ENCODE data around the gene CA12. TPM values are rescaled to one million over a fixed set of nuclear protein-coding genes. Genes with fewer than 3 reads are reported as not detected.

CA12 gene
- total RNA-seq, 1 experiment from 2014 or later, result 2.8 TPM

DNA sequence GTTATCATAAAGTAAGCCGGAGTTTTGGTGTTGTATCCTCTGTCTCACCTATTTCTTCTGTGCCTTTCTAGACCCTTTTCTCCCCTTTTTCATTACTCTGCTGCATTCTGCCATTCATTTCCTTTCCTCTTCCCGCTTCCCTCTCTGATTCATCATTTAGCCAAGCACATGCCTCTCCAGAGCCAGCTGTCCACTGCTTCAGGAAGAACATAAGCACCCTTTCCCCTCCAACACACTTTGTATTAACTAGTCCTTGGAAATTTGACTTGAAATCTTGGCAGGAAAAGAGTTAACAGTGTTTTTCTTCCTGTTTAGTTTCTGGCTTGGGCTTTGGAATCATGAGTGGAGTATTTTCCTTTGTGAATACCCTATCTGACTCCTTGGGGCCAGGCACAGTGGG, 94.5 kb downstream of the CA12 start:
- Mint-ChIP-seq H3K27ac (peak overlapping the region; percentile 24; the same call in 1 of the 2 replicates), H3K4me3 (no peak overlapping the region), H3K36me3 (no peaks in the 10 kb centered on the region; the same call in 1 of the 2 replicates), H3K9me3 (no peaks in the 10 kb centered on the region), H3K4me1 (peaks cover 9% of the 10 kb centered on the region), H3K27me3 (ENCODE audit: low read depth) (no peaks in the 10 kb centered on the region)
- CTCF ChIA-PET, result interaction anchor here (2.4 kb wide), 1 partner anchor 109 kb away, joined by 5 read pairs; no protein-coding TSS in a partner anchor
- DNase-seq (ENCODE audit: low spot score) (no peak), ATAC-seq (no peak)
- no peak for TF ChIP-seq ZNF317 (CRISPR knock-in tag; IDR thresholded peaks at IDR 0.05; ENCODE audit: borderline replicate concordance, low read depth)
- no peak for TF ChIP-seq TP53 (CRISPR knock-in tag; IDR thresholded peaks at IDR 0.05)
- no peak for TF ChIP-seq SP1 (CRISPR knock-in tag; conservative IDR thresholded peaks at IDR 0.05)
- TF ChIP-seq JAZF1 (CRISPR knock-in tag; IDR thresholded peaks at IDR 0.05), result no peak
- no peak for TF ChIP-seq CREB1 (CRISPR knock-in tag; IDR thresholded peaks at IDR 0.05)
- POLR2A ChIA-PET, result no interaction called here

DNA sequence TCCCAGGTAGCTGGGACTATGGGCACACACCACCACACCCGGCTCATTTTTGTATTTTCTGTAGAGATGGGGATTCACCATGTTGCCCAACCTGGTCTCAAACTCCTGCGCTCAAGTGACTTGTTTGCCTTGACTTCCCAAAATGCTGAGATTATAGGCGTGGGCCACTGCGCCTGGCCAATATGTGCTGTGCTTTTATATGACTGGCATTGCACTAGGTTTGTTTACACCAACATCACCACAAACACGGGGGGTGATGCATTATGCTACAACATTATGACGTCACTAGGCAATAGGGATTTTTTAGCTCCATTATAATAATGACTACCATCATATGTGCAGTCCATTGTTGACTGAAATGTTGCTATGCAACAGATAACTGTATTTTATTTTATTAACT, 97.3 kb downstream of the CA12 start:
- Mint-ChIP-seq H3K9me3 (no peaks in the 10 kb centered on the region), H3K27ac (no peak overlapping the region), H3K27me3 (ENCODE audit: low read depth) (no peaks in the 10 kb centered on the region; the same call in 1 of the 2 replicates), H3K4me3 (no peak overlapping the region), H3K4me1 (no peaks in the 10 kb centered on the region), H3K36me3 (peaks cover 5% of the 10 kb centered on the region; the same call in 1 of the 2 replicates)
- TF ChIP-seq GABPB1 (CRISPR knock-in tag; IDR thresholded peaks at IDR 0.05) (no peak), NFYB (CRISPR knock-in tag; conservative IDR thresholded peaks at IDR 0.05; ENCODE audit: low read depth) (no peak), FOXK1 (CRISPR knock-in tag; IDR thresholded peaks at IDR 0.05) (no peak), SMAD4 (CRISPR knock-in tag; IDR thresholded peaks at IDR 0.05) (no peak), MXD4 (CRISPR knock-in tag; IDR thresholded peaks at IDR 0.05; ENCODE audit: borderline replicate concordance) (no peak), FOXP1 (CRISPR knock-in tag; IDR thresholded peaks at IDR 0.05; ENCODE audit: borderline replicate concordance) (no peak), ZNF671 (CRISPR knock-in tag; IDR thresholded peaks at IDR 0.05) (no peak)
- TF ChIP-seq, protein P1, sequence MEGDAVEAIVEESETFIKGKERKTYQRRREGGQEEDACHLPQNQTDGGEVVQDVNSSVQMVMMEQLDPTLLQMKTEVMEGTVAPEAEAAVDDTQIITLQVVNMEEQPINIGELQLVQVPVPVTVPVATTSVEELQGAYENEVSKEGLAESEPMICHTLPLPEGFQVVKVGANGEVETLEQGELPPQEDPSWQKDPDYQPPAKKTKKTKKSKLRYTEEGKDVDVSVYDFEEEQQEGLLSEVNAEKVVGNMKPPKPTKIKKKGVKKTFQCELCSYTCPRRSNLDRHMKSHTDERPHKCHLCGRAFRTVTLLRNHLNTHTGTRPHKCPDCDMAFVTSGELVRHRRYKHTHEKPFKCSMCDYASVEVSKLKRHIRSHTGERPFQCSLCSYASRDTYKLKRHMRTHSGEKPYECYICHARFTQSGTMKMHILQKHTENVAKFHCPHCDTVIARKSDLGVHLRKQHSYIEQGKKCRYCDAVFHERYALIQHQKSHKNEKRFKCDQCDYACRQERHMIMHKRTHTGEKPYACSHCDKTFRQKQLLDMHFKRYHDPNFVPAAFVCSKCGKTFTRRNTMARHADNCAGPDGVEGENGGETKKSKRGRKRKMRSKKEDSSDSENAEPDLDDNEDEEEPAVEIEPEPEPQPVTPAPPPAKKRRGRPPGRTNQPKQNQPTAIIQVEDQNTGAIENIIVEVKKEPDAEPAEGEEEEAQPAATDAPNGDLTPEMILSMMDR (IDR thresholded peaks at IDR 0.05), result no peak
- TF ChIP-seq, protein P2, sequence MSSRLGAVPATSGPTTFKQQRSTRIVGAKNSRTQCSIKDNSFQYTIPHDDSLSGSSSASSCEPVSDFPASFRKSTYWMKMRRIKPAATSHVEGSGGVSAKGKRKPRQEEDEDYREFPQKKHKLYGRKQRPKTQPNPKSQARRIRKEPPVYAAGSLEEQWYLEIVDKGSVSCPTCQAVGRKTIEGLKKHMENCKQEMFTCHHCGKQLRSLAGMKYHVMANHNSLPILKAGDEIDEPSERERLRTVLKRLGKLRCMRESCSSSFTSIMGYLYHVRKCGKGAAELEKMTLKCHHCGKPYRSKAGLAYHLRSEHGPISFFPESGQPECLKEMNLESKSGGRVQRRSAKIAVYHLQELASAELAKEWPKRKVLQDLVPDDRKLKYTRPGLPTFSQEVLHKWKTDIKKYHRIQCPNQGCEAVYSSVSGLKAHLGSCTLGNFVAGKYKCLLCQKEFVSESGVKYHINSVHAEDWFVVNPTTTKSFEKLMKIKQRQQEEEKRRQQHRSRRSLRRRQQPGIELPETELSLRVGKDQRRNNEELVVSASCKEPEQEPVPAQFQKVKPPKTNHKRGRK (CRISPR knock-in tag; IDR thresholded peaks at IDR 0.05; ENCODE audit: borderline replicate concordance), result no peak
- TF ChIP-seq, protein P3, sequence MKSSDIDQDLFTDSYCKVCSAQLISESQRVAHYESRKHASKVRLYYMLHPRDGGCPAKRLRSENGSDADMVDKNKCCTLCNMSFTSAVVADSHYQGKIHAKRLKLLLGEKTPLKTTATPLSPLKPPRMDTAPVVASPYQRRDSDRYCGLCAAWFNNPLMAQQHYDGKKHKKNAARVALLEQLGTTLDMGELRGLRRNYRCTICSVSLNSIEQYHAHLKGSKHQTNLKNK (CRISPR knock-in tag; IDR thresholded peaks at IDR 0.05), result no peak
- POLR2A ChIA-PET, result no interaction called here
- CTCF ChIA-PET, result no interaction called here
- DNase-seq (ENCODE audit: low spot score) (no peak), ATAC-seq (no peak)

DNA sequence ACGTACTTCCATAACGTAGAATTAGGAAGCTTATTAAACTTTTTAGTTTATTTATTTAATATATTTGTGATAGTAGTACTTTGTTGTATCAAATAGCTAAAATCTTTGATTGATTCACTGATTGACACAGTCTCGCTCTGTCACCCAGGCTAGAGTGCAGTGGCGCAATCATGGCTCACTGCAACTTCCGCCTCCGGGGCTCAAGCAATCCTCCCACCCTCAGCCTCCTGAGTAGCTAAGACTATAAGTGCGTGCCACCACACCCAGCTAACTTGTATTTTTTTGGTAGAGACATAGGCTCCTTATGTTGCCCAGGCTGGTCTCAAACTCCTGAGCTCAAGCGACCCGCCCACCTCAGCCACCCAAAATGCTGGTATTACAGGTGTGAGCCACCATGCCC, 98.5 kb downstream of the CA12 start:
- peaks cover 6% of the 10 kb centered on the region; the same call in 1 of the 2 replicates for H3K36me3 Mint-ChIP-seq
- DNase-seq (ENCODE audit: low spot score) (no peak), ATAC-seq (no peak)
- ChIA-PET CTCF (interaction anchor here (0.9 kb wide), 1 partner anchor 120 kb away, joined by 3 read pairs; no protein-coding TSS in a partner anchor), POLR2A (no interaction called here)
- no peaks in the 10 kb centered on the region; the same call in 1 of the 2 replicates for H3K27me3 Mint-ChIP-seq (ENCODE audit: low read depth)
- TF ChIP-seq ZNF121 (CRISPR knock-in tag; IDR thresholded peaks at IDR 0.05) (no peak), KAT7 (CRISPR knock-in tag; IDR thresholded peaks at IDR 0.05; ENCODE audit: borderline replicate concordance) (no peak), SMAD4 (CRISPR knock-in tag; IDR thresholded peaks at IDR 0.05) (no peak), MXD4 (CRISPR knock-in tag; IDR thresholded peaks at IDR 0.05; ENCODE audit: borderline replicate concordance) (no peak), GTF2I (CRISPR knock-in tag; conservative IDR thresholded peaks at IDR 0.05) (no peak), FOXP1 (CRISPR knock-in tag; IDR thresholded peaks at IDR 0.05; ENCODE audit: borderline replicate concordance) (no peak), EMX1 (CRISPR knock-in tag; IDR thresholded peaks at IDR 0.05) (no peak), CBFB (CRISPR knock-in tag; IDR thresholded peaks at IDR 0.05; ENCODE audit: low read depth) (no peak), NR3C1 (CRISPR knock-in tag; conservative IDR thresholded peaks at IDR 0.05; ENCODE audit: low read depth) (no peak), GRHL2 (CRISPR knock-in tag; IDR thresholded peaks at IDR 0.05; ENCODE audit: insufficient replicate concordance, severe bottlenecking) (no peak), ZNF263 (CRISPR knock-in tag; IDR thresholded peaks at IDR 0.05; ENCODE audit: low read depth) (no peak), CREM (CRISPR knock-in tag; IDR thresholded peaks at IDR 0.05) (no peak), CREB1 (CRISPR knock-in tag; IDR thresholded peaks at IDR 0.05) (no peak)
- TF ChIP-seq, protein P3 (CRISPR knock-in tag; IDR thresholded peaks at IDR 0.05), result no peak
- TF ChIP-seq, protein P4, sequence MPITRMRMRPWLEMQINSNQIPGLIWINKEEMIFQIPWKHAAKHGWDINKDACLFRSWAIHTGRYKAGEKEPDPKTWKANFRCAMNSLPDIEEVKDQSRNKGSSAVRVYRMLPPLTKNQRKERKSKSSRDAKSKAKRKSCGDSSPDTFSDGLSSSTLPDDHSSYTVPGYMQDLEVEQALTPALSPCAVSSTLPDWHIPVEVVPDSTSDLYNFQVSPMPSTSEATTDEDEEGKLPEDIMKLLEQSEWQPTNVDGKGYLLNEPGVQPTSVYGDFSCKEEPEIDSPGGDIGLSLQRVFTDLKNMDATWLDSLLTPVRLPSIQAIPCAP (CRISPR knock-in tag; IDR thresholded peaks at IDR 0.05), result no peak
- TF ChIP-seq, protein P5, sequence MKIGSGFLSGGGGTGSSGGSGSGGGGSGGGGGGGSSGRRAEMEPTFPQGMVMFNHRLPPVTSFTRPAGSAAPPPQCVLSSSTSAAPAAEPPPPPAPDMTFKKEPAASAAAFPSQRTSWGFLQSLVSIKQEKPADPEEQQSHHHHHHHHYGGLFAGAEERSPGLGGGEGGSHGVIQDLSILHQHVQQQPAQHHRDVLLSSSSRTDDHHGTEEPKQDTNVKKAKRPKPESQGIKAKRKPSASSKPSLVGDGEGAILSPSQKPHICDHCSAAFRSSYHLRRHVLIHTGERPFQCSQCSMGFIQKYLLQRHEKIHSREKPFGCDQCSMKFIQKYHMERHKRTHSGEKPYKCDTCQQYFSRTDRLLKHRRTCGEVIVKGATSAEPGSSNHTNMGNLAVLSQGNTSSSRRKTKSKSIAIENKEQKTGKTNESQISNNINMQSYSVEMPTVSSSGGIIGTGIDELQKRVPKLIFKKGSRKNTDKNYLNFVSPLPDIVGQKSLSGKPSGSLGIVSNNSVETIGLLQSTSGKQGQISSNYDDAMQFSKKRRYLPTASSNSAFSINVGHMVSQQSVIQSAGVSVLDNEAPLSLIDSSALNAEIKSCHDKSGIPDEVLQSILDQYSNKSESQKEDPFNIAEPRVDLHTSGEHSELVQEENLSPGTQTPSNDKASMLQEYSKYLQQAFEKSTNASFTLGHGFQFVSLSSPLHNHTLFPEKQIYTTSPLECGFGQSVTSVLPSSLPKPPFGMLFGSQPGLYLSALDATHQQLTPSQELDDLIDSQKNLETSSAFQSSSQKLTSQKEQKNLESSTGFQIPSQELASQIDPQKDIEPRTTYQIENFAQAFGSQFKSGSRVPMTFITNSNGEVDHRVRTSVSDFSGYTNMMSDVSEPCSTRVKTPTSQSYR (CRISPR knock-in tag; IDR thresholded peaks at IDR 0.05), result no peak
- peaks cover 10% of the 10 kb centered on the region for H3K4me1 Mint-ChIP-seq
- 0 out of 2 replicates have a peak overlapping the region, but pooled peaks have one; percentile 15 for H3K27ac Mint-ChIP-seq
- no peak overlapping the region for H3K4me3 Mint-ChIP-seq
- no peaks in the 10 kb centered on the region for H3K9me3 Mint-ChIP-seq
